GM19328 (cell line): ENCODE results near the gene RAB18.
"Not testable (repeated sequence)": the region's sequence is repeated elsewhere in the genome, so short reads cannot be mapped to it uniquely, and the experiment has no call there.

Source experiments
- ATAC-seq: cut with Tn5 transposase; IDR thresholded peaks from one replicate; pipeline ENCODE4 v1.9.1; 2021; ENCODE audit warnings: mild to moderate bottlenecking, moderate library complexity; ENCODE audit not compliant: unreplicated experiment

The RAB18 gene

DNA sequence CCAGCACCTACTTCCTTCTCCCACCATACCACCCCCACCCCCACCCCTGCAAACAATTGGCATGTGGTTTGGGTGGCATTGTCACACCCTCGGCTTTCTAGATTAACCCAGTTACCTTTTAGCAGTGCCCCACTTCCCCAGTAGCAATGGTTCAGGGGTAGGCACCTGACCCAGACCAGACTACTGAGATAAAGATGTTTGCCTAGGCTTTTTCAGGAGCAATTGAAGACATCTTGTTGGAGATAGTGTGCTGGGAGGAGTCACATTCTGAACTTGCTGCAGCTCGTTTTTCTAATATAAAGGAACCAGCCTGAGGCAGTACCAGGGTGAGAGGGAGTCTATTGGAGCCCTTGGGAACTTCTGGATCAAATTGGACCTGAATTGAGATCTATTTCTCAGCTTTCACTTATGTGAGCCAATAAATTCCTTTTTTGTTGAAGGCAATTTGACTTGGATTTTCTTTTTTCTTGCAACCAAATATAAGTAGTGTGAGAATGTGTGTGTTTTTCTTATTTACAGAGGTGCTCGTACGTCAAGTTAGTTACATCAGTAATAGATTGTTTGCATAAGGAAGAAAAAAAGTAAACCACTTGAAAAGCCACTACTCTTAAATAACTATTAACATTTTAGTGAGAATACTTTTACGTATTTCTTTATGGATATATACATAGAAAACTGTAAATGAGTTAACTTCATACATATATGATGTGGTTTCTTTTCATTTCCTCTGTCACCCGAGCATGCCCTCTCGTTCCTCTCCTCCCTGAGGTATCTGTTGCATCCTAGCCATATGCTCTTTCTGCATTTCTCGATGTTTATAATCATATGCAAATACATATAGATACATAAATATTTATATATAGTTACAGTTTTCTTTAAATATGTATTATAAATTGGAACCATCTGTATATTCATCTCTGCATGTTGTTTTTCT lies 38.0 kb downstream of the RAB18 start:
- ATAC-seq: no peak

DNA sequence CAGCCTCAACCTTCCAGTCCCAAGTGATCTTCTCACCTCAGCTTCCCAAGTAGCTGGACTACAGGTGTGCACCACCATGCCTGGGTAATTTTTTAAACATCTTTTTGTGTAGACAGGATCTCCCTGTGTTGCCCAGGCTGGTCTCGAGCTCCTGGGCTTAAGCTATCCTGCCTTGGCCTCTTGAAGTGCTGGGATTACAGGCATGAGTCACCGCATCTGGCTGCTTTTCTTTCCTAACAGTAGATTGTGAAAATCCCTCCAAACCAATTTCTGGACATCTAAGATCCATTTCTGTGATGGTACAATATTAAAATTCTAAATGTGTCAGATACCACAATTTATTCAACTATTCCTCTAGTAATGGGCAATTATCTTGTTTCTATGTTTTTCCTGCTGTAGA lies 38.7 kb downstream of the RAB18 start:
- ATAC-seq: no peak

DNA sequence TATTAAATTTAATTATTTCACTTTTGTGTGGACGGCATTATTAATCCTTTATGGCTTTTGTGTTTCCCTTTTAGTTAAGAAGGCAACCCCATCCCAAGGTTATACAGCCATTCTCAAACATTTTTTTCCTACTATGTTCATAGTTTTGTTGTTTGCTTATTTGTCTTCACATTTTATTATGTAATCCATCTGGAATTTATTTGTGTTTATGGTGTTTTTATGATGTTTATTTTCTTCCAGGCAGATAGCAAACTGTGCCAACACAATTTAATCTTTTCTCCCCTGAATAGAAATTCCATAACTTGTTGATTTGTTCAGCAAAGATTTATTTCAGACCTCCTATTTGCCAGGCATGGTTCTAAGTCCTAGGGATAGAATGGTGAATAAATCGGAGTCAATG lies 42.9 kb downstream of the RAB18 start:
- ATAC-seq: no peak

DNA sequence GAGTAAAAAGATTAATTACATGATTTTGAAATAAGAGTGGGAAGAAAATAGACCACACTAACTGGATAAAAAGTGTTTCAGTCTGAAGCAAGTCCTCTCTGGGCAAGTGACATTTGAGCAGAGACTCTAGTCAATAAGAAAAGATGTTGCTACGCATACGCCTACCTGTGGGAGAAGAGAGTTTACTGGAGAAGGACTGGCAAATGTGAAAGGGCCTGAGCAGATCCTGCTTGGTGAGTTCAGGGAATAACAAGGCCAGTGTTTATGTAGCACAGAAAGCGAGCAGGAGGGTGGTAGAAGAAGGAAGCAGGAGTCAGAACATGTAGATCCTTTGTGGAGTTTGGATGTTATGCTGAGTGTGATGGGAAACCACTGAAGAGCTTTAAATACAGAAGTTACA lies 43.4 kb downstream of the RAB18 start:
- ATAC-seq: no peak

DNA sequence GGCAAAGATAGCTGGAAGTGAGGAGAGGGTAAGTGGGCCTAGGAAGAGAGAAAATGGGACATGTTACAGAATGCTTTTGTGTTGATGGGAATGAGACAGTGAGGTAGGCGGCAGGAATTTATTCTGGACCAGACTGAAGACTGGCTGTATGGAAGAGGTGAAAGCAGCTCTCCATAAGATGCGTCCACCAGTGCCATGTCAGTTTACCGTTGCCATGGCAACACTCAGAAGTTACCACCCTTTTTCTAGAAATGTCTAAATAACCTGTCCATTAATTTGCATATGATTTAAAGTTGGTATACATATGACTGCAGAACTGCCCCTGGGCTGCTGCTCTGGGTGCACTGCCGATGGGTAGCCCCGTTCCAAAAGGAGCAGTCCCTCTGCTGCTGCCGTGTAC lies 46.7 kb downstream of the RAB18 start:
- ATAC-seq: no peak

DNA sequence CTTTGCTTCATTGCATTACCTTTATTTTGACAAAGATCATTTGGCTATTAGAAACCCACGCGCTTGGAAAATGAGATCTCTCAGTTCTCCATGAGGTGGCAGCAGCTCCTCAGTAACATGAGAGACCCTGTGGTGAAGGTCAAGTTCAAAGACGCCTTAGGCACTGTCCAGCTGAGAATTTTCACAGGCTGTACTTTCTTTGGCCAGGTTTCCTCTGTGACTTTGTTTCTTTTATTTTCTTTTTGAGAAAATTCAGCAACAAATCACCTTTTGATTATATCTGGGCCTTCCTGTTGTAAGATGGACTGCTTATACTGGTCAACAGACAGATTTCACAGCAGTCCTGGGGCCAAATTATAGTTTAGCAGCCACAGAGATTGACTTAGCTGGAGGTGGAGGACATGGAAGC lies 54.5 kb downstream of the RAB18 start:
- peak; percentile 72 for ATAC-seq

DNA sequence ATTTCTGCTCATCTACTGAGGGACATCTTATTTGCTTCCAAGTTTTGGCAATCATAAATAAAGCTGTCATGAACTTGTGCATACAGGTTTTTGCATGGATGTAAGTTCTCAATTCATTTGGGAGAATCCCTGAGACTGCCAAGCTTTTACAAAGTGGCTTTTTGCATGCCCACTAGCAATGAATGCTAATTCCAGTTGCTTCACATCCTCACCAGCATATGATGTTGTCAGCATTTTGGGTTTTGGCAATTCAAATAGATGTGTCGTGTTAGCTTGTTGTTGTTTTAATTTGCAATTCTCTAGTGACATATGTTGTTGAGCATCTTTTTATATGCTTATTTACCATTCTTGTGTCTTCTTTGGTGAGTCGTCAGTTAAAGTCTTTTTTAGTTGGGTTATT lies 57.2 kb downstream of the RAB18 start:
- no peak for ATAC-seq

DNA sequence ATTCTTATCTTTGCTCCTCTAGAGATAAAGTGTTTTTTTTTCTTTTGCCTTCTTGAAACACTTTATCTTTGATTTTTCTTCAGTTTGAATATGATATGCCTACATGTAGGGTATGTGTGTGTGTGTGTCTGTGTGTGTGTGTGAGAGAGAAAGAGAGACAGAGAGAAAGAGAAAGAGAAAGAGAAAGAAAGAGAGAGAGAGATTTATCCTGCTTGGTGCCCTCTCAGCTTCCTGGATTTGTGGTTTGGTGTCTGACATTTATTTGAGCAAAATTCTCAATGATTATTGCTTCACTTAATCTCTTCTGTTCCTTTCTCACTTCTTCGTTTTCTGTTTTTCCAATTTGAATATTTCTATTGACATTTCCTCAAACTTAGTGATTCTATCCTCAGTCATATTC lies 60.3 kb downstream of the RAB18 start:
- ATAC-seq: no peak

DNA sequence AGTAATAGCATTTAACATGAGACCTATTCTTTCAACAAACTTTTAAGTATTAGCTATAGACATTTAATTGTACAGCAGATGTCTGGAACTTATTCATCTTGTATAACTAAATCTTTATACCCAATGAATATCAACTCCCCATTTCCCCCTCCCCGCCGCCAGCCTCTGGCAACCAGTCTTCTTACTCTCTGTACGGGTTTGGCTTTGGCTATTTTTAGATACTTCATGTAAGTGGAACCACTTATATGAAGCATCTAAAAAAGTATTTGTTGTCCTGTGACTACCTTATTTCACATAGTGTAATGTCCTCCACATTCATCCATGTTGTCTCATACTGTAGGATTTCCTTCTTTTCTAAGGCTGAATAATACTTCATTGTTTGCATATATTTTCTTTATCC lies 60.8 kb downstream of the RAB18 start:
- ATAC-seq: no peak

DNA sequence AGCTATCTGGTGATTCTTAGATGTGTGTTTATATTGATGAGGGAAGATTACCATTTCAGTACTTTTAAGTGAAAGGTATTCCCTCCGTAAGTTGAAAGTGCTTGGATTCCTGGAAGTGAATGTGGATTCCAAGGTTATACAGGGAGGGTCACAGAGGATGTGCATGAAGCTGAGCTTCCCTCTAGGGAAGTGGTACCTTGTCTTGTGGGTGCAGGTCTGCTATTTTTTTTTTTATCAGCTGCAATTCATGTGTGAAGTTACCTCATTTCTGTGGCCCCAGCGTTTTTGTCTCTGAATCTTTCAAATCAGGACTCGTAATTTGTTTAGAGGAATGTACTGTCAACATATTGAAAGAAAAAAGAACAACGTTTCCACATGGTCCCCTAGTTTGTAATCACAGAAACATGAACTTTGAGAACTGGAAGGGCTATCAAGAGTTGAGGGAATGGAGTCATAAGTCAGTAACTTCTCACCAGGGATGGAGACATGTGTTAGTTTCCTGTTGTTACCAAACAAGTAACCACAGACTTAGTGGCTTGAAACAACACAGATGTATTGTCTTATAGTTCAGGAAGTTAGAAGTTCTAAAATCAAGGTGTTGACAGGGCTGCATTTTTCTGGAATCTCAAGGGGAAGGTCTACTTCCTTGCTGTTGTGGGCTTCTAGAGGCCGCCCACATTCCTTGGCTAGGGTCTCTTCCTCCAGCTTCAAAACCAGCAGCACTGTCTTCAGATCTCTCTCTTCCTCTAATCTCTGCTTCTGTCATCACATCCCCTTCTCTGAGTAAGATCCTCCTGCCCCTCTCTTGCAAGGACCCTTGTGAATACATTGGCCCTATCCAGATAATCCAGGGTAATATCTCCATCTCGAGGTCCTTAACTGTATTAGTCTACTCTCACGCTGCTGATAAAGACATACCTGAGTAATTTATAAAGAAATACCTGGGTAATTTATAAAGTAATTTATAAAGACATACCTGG lies 64.4 kb downstream of the RAB18 start:
- ATAC-seq: no peak

DNA sequence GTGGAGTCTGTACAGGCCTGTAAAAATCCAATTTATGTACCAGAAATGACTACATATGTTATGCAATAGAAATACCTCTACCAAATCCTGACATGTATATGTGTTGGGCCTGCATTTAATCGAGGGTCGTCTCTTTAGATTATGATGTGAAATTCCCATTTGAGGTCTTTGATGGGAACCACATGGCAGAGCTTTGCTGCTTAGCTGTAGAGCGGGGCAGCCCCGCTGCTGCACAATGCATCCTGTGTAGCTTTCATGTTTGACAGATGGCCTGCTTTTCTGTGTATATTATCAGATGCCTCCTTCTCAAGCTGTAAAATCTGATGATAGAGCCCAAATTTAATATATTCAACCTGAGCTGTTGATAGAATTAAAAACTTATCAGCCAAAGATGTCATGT lies 65.8 kb downstream of the RAB18 start:
- ATAC-seq: no peak

DNA sequence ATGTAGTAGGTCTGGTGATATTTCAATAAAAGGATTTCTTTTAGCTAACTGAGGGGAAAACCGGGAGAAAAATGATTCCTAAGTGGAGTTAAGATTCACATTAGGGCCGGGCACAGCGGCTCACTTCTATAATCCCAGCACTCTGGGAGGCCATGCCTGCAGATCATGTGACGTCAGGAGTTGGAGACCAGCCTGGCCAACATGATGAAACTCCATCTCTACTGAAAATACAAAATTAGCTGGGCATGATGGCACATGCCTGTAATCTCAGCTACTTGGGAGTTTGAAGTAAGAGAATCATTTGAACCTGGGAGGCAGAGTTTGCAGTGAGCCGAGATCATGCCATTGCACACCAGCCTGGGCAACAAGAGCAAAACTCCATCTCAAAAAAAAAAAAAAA lies 72.9 kb downstream of the RAB18 start:
- not testable (repeated sequence) for ATAC-seq

DNA sequence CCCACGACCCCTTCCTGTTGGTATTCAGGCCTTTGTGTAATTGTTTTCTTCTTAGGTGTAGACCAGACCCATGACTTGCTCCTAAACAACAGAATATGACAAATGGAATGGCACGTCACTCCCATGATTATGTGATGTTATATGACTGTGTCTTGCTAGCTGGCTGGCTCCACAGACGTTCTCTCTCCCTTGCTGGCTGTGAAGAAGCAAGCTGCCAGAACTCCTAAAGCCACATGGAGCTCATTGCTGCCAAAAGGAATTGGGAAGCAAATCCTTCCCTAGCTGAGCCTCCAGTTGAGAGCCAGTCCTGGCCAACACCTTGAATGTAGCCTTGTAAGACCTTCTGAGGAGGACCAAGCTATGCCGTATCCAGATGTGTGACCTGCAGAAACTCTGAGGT lies 74.2 kb downstream of the RAB18 start:
- ATAC-seq: no peak

DNA sequence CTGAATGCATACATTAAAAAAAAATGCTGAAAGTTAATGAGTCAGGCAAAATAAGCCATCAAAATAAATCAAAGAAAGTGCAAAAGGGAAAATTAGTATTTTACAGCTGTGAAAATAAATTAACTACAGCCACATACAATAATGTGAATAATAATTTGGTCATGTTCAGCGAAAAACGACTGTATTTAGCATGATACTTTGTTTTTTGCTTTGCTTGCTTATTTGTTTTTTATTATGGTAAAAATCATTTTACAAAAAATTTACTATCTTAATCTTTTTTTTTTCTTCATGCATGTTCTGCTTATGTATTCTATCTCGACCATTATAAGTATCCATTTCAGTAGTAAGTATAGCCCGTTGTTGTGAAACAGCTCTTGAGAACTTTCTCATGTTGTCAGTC lies 77.1 kb downstream of the RAB18 start:
- ATAC-seq: no peak

DNA sequence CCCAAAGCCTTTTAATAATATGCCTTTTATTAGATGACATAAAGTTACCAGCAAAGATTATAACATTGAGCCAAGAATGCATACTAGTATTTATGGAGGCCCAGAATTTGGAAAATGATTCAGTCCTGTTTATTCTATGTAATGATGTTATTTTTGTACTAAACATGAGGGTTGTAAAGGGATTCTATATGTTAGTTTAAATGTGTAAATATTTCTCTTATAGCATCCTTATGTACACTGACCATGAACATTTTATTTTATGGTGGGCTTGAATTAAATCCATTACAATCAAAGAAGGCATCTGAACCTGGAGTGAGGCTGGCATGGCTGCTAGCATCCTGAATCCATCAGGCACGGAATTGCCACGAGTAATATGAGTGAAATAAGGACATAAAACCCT lies 80.2 kb downstream of the RAB18 start:
- no peak for ATAC-seq
